Mesenchymal stem cell (in vitro differentiated cells and primary cell): ENCODE measurements around the gene AQP3.

ENCODE experiments used
- DNase-seq: peaks from one replicate; pipeline ENCODE4 v3.0.0-alpha.2; 2013
- H2AFZ ChIP-seq: one replicate; pipeline ENCODE4 v1.6.1; 2013; ENCODE audit warnings: low read depth, mild to moderate bottlenecking, control low read depth, inconsistent platforms, low read length, moderate library complexity
- H2AK5ac ChIP-seq: 2 replicates; pipeline ENCODE4 v1.6.1; 2013; ENCODE audit warnings: low read length, moderate library complexity, mild to moderate bottlenecking, inconsistent platforms; ENCODE audit not compliant: severe bottlenecking
- H2BK120ac ChIP-seq: one replicate; pipeline ENCODE4 v1.6.1; 2013; ENCODE audit warnings: low read depth, mild to moderate bottlenecking, inconsistent platforms, low read length, moderate library complexity
- H2BK12ac ChIP-seq, 2 experiments: one replicate each; pipeline ENCODE4 v1.6.1; 2013; ENCODE audit warnings: inconsistent platforms in 2 of 2, low read length in 2 of 2, mild to moderate bottlenecking in 2 of 2, moderate library complexity in 2 of 2, control low read depth in 1 of 2
- H2BK15ac ChIP-seq: one replicate; pipeline ENCODE4 v1.6.1; 2013; ENCODE audit warnings: mild to moderate bottlenecking, low read depth, inconsistent platforms; ENCODE audit not compliant: poor library complexity, severe bottlenecking
- H2BK5ac ChIP-seq: 2 replicates; pipeline ENCODE4 v1.6.1; 2013; ENCODE audit warnings: low read depth, mild to moderate bottlenecking, low read length, control low read depth, inconsistent platforms; ENCODE audit not compliant: poor library complexity, severe bottlenecking
- H3K14ac ChIP-seq, 2 experiments: one replicate each; pipeline ENCODE4 v1.6.1; 2013; ENCODE audit warnings: inconsistent platforms in 2 of 2, low read length in 2 of 2, control low read depth in 1 of 2, mild to moderate bottlenecking in 1 of 2, moderate library complexity in 1 of 2
- H3K18ac ChIP-seq, 2 experiments: one replicate each; pipeline ENCODE4 v1.6.1; 2013; ENCODE audit warnings: inconsistent platforms in 2 of 2, low read length in 2 of 2, control low read depth in 1 of 2, low read depth in 1 of 2, mild to moderate bottlenecking in 1 of 2
- H3K23ac ChIP-seq, 2 experiments: one replicate each; pipeline ENCODE4 v1.6.1; 2013; ENCODE audit warnings: inconsistent platforms in 2 of 2, low read length in 2 of 2, mild to moderate bottlenecking in 2 of 2, moderate library complexity in 2 of 2, control low read depth in 1 of 2
- H3K27ac ChIP-seq: 2 replicates; pipeline ENCODE4 v1.5.1; 2013; ENCODE audit warnings: mild to moderate bottlenecking, moderate library complexity, low read length, control low read depth, inconsistent platforms; ENCODE audit not compliant: poor library complexity, severe bottlenecking
- H3K27me3 ChIP-seq, 2 experiments: 2 replicates each; pipeline versions ENCODE4 v1.6.1 to v1.7.0; 2013; ENCODE audit warnings: low read length in 2 of 2, mild to moderate bottlenecking in 2 of 2, moderate library complexity in 2 of 2, control low read depth in 1 of 2, inconsistent platforms in 1 of 2; ENCODE audit not compliant: control insufficient read depth in 1 of 2, insufficient read depth in 1 of 2
- H3K36me3 ChIP-seq, 2 experiments: 2 replicates each; pipeline versions ENCODE4 v1.6.1 to v1.7.0; 2013; ENCODE audit warnings: low read length in 2 of 2, control low read depth in 1 of 2, inconsistent platforms in 1 of 2, low read depth in 1 of 2, mild to moderate bottlenecking in 1 of 2; ENCODE audit not compliant: insufficient read depth in 2 of 2, control insufficient read depth in 1 of 2
- H3K4ac ChIP-seq, 2 experiments: one replicate each; pipeline ENCODE4 v1.6.1; 2013; ENCODE audit warnings: inconsistent platforms in 2 of 2, low read length in 2 of 2, mild to moderate bottlenecking in 2 of 2, moderate library complexity in 2 of 2, control low read depth in 1 of 2, low read depth in 1 of 2
- H3K4me1 ChIP-seq: 2 replicates; pipeline ENCODE4 v1.6.1; 2013; ENCODE audit warnings: low read depth, low read length, control low read depth; ENCODE audit not compliant: control insufficient read depth, insufficient read depth
- H3K4me2 ChIP-seq: 2 replicates; pipeline ENCODE4 v1.6.1; 2013; ENCODE audit warnings: low read length, mild to moderate bottlenecking, inconsistent platforms; ENCODE audit not compliant: poor library complexity, severe bottlenecking
- H3K4me3 ChIP-seq, 2 experiments: 2 replicates each; pipeline versions ENCODE4 v1.5.1 to v1.7.0; 2013; ENCODE audit warnings: low read length in 2 of 2, mild to moderate bottlenecking in 2 of 2, control low read depth in 1 of 2, low read depth in 1 of 2; ENCODE audit not compliant: insufficient read depth in 1 of 2
- H3K79me1 ChIP-seq: replicated peaks from 2 replicates; pipeline ENCODE4 v1.6.1; 2013; ENCODE audit warnings: mild to moderate bottlenecking, control low read depth, low read length, inconsistent platforms; ENCODE audit not compliant: poor library complexity, severe bottlenecking
- H3K9ac ChIP-seq: 2 replicates; pipeline ENCODE4 v1.7.0; 2013; ENCODE audit warnings: mild to moderate bottlenecking, low read length, moderate library complexity
- H3K9me3 ChIP-seq: 2 replicates; pipeline ENCODE4 v1.7.0; 2013; ENCODE audit warnings: mild to moderate bottlenecking, low read length; ENCODE audit not compliant: control insufficient read depth
- H4K8ac ChIP-seq: one replicate; pipeline ENCODE4 v1.6.1; 2013; ENCODE audit warnings: inconsistent platforms, mild to moderate bottlenecking, low read length, moderate library complexity
- H4K91ac ChIP-seq: one replicate; pipeline ENCODE4 v1.6.1; 2013; ENCODE audit warnings: mild to moderate bottlenecking, low read length, inconsistent platforms
- WGBS: methylation state at CpG from one replicate; pipeline ENCODE4 v1.1.7; 2013; ENCODE audit warnings: mixed read lengths; 5-methylcytosine and 5-hydroxymethylcytosine counted together

AQP3 gene

DNA sequence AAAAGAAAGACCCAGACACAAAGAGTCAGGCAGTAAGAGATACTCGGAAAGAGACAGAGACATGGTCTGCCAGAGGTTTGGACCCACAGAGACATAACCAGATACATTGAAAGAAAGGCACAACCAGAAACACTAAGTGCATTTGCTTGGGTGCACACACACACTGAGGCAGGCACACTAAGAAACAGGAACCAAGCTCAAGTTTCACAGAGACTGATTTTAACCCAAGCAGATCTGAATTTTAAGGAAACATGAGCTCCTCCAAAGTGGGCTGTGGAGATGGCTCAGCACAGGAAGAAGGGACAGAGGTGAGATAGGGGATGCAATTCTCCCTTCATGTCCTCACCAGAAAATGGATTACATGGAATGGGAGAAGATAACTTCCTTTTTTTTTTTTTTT is 9.5 kb downstream of the AQP3 start:
- H2BK12ac ChIP-seq: no peak overlapping the region
- H3K9me3 ChIP-seq: no peaks in the 10 kb centered on the region
- WGBS: 83% methylated on average over 1 of the region's 1 CpG
- peaks cover 52 to 60% of the 10 kb centered on the region in 2 experiments for H3K27me3 ChIP-seq
- no peak overlapping the region for H4K91ac ChIP-seq
- H3K36me3 ChIP-seq: no peaks in the 10 kb centered on the region
- H2AFZ ChIP-seq: no peak overlapping the region
- peaks cover 5% of the 10 kb centered on the region for H3K4me1 ChIP-seq
- no peak overlapping the region for H3K14ac ChIP-seq
- H3K79me1 ChIP-seq: no peaks in the 10 kb centered on the region
- H3K23ac ChIP-seq: no peak overlapping the region
- no peak overlapping the region for H2BK15ac ChIP-seq
- DNase-seq: no peak
- H2AK5ac ChIP-seq: no peak overlapping the region
- no peak overlapping the region for H4K8ac ChIP-seq
- H3K4ac ChIP-seq: no peak overlapping the region
- no peak overlapping the region for H3K4me3 ChIP-seq
- no peak overlapping the region for H3K9ac ChIP-seq
- no peak overlapping the region for H3K27ac ChIP-seq
- H2BK5ac ChIP-seq: no peak overlapping the region
- H2BK120ac ChIP-seq: no peak overlapping the region
- no peak overlapping the region for H3K18ac ChIP-seq
- H3K4me2 ChIP-seq: no peak overlapping the region

DNA sequence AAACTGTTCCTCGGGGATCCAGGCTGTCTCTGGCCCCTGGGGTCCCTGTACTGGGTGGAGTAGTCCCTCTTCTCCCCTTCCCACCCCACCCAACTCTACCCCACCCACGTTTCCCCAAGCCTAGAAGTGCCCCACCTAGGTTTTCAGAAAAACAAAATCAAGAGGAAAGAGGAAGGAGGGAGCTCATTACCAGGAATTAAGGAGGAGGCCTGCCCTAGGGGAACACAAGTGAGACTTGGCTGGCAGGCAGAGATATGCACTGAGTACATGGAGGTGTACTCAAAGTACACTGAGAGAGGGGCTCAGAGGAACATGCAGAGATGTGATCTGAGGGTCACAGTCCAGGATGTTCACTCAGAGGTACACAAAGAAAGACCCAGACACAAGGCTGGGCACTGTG is 10.2 kb downstream of the AQP3 start:
- H3K14ac ChIP-seq: peak overlapping the region in 1 of 2 experiments; percentile 66
- no peak overlapping the region for H2BK120ac ChIP-seq
- H3K27ac ChIP-seq: no peak overlapping the region
- 75% methylated on average over 1 of the region's 2 CpGs for WGBS
- no peak overlapping the region for H2AK5ac ChIP-seq
- no peak for DNase-seq
- H3K79me1 ChIP-seq: no peaks in the 10 kb centered on the region
- no peak overlapping the region for H3K4ac ChIP-seq
- H3K23ac ChIP-seq: peak overlapping the region in 1 of 2 experiments; percentile 36
- H3K27me3 ChIP-seq: peaks cover 52 to 57% of the 10 kb centered on the region in 2 experiments
- H4K91ac ChIP-seq: no peak overlapping the region
- H4K8ac ChIP-seq: no peak overlapping the region
- H3K36me3 ChIP-seq: no peaks in the 10 kb centered on the region
- no peak overlapping the region for H3K4me2 ChIP-seq
- H2BK15ac ChIP-seq: no peak overlapping the region
- H3K9me3 ChIP-seq: no peaks in the 10 kb centered on the region
- H3K18ac ChIP-seq: no peak overlapping the region
- no peak overlapping the region for H2AFZ ChIP-seq
- no peak overlapping the region for H3K4me3 ChIP-seq
- no peak overlapping the region for H2BK12ac ChIP-seq
- H2BK5ac ChIP-seq: no peak overlapping the region
- H3K9ac ChIP-seq: no peak overlapping the region
- peaks cover 5% of the 10 kb centered on the region for H3K4me1 ChIP-seq

DNA sequence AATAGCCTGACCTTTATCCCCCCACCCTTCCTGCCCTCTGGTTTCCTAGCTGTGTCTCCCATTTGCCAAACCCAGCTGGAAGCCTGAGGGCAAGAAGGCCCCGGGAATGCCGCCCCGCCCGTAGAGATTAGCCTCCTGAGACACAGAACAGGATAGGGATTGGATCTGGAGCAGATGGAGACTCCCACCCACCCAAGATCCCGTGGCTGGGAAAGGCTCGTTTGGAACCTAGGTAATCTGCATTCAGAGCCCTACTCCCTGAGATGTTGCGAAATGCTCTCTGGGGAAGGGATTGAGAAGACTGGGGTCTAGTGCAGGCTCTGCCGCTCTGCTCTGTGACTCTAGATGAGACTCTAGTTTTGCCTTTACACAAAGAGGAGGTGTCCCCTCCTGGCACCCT is 10.9 kb downstream of the AQP3 start:
- H3K4me3 ChIP-seq: no peak overlapping the region
- H3K4ac ChIP-seq: no peak overlapping the region
- no peak overlapping the region for H3K23ac ChIP-seq
- WGBS: 53% methylated on average over 8 of the region's 8 CpGs
- H2AK5ac ChIP-seq: no peak overlapping the region
- H2BK120ac ChIP-seq: no peak overlapping the region
- no peak overlapping the region for H3K4me2 ChIP-seq
- no peak overlapping the region for H4K91ac ChIP-seq
- no peak overlapping the region for H3K14ac ChIP-seq
- H3K9me3 ChIP-seq: no peaks in the 10 kb centered on the region
- peaks cover 52 to 54% of the 10 kb centered on the region in 2 experiments for H3K27me3 ChIP-seq
- no peak for DNase-seq
- H3K4me1 ChIP-seq: peaks cover 5% of the 10 kb centered on the region
- no peak overlapping the region for H3K9ac ChIP-seq
- H4K8ac ChIP-seq: no peak overlapping the region
- no peak overlapping the region for H2BK12ac ChIP-seq
- no peaks in the 10 kb centered on the region for H3K79me1 ChIP-seq
- H2AFZ ChIP-seq: no peak overlapping the region
- no peak overlapping the region for H2BK15ac ChIP-seq
- no peaks in the 10 kb centered on the region for H3K36me3 ChIP-seq
- H2BK5ac ChIP-seq: no peak overlapping the region
- no peak overlapping the region for H3K27ac ChIP-seq
- no peak overlapping the region for H3K18ac ChIP-seq

DNA sequence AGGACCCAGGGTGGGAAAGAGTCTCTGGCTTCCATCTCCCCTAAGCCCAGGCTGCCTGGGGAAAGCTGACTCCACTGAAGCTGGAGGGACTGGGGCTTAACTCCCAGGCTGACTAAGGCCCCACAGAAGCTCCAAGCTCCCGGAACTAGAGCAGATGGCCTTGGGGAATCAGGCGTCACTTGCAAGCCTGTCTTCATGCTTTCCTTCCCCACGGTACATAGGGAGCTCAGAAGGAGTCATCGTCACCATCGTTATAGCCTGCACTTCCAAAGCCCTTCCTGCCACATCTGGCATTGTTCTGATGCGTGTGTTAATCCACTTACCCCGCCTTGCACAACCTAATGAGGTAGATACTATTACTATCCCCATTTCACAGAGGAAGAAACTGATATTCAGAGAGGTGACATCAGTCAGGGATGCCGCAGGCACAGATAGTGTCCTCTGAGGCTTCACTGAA is 11.5 kb downstream of the AQP3 start:
- Histone ChIP-seq H3K18ac (no peak overlapping the region), H3K79me1 (no peaks in the 10 kb centered on the region), H3K27ac (no peak overlapping the region), H3K36me3 (no peaks in the 10 kb centered on the region), H3K14ac (no peak overlapping the region), H3K4ac (no peak overlapping the region), H3K23ac (no peak overlapping the region), H3K4me3 (no peak overlapping the region), H4K8ac (no peak overlapping the region), H3K4me2 (no peak overlapping the region), H3K4me1 (peaks cover 5% of the 10 kb centered on the region), H2AK5ac (no peak overlapping the region), H3K27me3 (peaks cover 52 to 53% of the 10 kb centered on the region in 2 experiments), H2BK120ac (no peak overlapping the region), H2BK5ac (no peak overlapping the region), H2AFZ (no peak overlapping the region), H2BK15ac (no peak overlapping the region), H3K9ac (no peak overlapping the region), H4K91ac (no peak overlapping the region), H3K9me3 (no peaks in the 10 kb centered on the region), H2BK12ac (no peak overlapping the region)
- DNase-seq: no peak
- WGBS: 68% methylated on average over 6 of the region's 8 CpGs
